GM04503 (cell line): ENCODE measurements around the gene DLX1.
"Not testable (repeated sequence)": the region's sequence is repeated elsewhere in the genome, so short reads cannot be mapped to it uniquely, and the experiment has no call there.

Source experiments
- DNase-seq: peaks from one replicate; pipeline ENCODE4 v3.0.0-alpha.2; 2012; ENCODE audit warnings: low read depth

Gene DLX1

GRCh38 chr2:172065111-172065510 lies 20.2 kb upstream of the DLX1 start:
- DNase-seq: no peak

DNA sequence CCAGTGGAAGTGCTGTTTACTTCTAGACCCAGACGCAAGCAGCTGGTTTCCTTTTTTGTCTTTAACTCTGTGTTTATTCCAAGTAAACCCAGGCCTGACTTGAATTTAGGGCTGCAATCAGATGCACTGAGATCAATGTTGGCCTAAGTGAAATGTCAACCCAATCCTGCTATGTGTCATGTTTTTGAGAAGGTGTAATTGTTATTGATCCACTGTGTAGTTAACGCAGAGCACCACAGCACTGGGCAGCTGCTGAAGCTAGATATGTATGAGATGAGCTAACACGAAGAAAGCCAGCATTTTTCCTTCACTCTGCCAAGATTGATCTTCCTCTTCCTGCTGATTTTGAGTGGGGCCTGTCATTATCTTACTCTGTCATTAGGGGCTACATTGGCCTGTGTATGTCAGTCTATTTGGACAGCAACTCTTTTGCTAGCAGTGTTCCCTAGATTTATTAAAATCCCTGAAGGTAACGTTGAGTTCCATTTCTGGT lies 18.9 kb upstream of the DLX1 start:
- no peak for DNase-seq

- DNase-seq: not testable (repeated sequence)
Measured at GRCh38 chr2:172067905-172068304, 17.4 kb upstream of the DLX1 start.

DNA sequence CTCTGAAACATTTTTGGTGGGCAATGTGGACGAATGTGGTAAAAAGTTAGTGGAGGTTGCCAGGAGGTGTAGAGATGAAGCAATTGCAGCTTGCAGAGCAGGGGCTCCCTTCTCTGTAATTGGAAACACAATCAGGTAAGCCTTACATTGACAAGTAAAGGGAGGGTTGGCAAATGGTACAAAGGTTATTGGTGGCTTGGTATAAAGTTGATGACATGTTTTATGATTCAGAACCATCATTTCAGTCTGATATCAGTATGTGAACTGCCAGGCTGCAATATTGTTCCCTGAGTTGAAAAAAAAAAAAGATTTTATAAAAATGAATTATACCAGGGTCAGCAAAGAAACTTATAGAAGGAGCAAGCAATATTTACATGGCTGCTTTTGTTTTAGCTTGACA lies 14.4 kb upstream of the DLX1 start:
- DNase-seq: no peak

GRCh38 chr2:172072303-172072702 lies 13.0 kb upstream of the DLX1 start:
- DNase-seq: no peak

DNA sequence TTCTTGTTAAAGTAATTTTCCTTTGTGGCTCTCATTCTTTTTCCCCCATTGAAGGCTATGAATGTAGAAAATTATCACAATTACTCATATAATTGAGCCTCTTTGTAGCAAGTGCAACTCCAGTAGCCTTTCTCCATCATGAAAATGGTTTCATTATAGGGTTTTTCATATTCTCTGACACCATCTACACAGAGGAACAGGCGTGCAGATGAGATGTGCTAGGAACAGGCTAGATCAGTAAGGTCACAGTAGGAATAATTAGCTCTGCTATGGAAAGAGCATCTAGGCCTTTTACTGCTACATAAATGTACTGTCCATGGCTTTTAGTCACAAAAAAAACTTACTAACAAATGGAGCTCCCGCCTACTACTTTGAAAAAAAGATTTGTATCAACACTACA lies 12.6 kb upstream of the DLX1 start:
- no peak for DNase-seq

GRCh38 chr2:172073518-172073917 lies 11.8 kb upstream of the DLX1 start:
- DNase-seq: no peak

DNA sequence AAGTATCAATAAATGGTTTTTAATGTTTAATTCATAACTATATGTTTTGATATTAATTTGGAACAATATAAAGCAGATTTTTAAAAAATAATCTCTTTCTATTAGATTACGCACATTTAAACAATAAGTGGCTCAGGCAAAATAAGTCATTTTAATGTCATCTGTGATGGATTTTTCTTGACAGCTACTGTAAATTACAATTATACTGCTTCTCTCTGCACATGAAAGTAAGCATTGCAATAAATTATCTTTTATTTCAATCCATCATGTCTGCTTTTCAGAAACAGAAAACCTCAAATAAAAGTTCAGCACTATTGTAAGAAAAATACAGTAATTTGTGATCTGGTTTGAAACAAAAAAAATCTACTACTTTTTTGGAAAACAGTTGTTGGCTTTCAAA lies 11.1 kb upstream of the DLX1 start:
- DNase-seq: no peak

DNA sequence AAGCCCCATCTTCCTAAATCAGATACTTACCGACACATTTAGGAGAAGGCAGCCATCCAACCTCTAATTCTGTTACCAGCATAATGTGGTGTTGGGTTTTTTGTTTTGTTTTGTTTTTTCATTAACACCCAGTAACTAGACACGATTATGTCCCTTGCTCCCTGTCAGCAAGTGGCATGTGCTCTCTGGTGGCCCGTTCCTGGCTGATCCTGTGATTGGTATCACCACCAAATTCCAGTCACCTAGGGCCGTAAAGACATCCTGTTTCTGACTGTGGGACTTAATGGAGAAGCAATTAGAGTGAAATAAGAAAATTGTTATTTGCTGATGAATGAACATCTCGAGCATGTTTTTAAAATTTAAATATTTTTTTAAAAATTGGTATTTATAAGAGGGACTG lies 5.9 kb upstream of the DLX1 start:
- no peak for DNase-seq

DNA sequence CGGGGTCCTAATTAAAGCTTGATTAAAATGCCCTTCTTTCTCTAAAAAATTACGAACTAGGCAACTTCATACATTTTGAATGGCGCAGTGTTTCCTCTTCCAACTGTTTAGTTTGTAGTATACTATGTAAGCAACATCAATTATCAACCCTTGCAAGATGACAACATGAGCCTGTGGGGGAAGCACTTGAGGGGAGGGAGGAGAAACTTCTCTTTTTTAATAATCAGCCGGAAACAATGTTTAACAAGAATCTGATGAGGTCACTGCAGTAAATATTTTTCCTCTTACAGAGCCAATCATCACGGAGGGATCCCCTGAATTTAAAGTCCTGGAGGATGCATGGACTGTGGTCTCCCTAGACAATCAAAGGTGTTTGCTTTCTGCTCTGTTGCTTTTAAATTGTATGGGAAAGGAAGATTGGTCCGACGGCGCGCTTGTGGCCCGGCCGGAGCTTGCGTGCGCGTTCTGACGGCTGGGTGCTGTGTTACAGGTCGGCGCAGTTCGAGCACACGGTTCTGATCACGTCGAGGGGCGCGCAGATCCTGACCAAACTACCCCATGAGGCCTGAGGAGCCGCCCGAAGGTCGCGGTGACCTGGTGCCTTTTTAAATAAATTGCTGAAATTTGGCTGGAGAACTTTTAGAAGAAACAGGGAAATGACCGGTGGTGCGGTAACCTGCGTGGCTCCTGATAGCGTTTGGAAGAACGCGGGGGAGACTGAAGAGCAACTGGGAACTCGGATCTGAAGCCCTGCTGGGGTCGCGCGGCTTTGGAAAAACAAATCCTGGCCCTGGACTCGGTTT lies 5.3 kb upstream of the DLX1 start:
- no peak for DNase-seq

- no peak for DNase-seq
Measured at GRCh38 chr2:172080641-172081220, 4.6 kb upstream of the DLX1 start.

GRCh38 chr2:172081221-172082022 lies 3.9 kb upstream of the DLX1 start:
- DNase-seq: no peak

DNA sequence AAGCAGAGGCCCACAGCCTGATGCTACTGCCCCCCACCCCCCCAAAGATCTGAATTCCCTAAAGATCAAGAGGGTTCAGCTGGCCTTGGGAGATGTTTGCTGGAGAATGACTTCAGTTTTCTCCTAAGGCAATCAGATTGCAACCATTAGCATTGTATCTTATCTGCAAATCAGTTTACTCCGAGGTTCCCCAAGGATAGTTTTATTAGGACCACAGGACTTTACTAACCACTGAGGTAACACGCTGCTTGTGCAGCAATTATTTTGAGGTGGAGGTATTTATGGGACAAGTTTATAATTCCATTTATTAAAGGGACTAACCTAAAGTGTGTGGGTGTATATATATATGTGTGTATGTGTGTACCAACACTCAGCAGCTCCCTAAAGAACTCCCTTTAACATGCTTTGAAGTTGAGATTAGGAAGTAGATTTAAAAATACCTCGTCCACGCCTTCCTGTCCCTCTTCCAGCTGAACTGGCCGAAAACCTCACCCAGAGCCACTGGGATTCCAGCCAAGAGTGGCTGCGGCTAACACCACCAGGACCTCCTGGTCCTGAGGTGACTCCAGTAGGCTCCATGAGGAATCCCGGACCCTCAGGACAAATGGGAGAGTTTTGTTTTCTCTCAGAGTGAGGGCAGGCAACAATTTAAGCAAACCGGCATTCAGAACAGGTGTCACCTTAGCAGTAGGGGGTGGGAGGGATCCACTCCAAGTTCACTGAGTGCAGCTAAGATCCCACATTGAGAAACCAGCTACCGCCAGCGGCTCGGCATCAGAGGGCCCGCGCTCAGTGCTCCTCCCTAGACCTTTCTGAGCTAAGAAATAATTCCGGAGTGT lies 3.0 kb upstream of the DLX1 start:
- DNase-seq: no peak

DNA sequence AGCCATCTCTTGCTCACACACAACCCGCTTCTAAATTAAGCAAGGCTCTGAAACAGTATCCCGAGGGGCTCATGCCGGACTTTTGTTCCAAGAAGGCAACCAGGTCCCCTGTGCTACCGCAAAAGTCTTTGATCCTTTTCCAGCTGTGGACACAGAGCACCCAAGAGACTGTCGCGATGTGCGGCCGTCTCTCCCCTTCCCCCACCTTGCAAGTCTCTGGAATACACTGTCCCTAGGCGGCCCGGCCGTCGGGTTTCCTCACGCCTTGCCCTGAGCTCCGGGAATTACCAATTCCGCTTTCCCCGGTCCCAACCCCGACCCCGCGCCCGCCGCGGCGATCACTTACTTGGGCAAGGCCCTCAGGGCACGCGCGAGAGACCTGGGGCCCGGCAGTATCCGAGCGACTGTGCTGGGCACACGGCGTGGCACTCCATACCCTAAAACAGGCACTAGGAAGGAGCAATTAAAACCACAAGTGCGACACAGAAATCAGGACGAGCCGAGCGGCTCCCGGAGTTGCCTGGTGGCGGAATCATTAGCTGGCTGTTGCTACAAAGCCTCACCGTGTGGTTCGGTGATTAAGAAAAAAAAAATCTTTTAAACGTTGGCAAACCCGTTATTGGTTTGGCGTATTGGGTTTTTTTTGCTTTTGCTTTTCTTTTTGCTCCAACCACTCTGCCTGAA lies 2.2 kb upstream of the DLX1 start:
- no peak for DNase-seq

GRCh38 chr2:172083628-172084394 lies 1.5 kb upstream of the DLX1 start:
- no peak for DNase-seq

- no peak for DNase-seq
Measured at GRCh38 chr2:172084395-172084644, 987 bp upstream of the DLX1 start.

DNA sequence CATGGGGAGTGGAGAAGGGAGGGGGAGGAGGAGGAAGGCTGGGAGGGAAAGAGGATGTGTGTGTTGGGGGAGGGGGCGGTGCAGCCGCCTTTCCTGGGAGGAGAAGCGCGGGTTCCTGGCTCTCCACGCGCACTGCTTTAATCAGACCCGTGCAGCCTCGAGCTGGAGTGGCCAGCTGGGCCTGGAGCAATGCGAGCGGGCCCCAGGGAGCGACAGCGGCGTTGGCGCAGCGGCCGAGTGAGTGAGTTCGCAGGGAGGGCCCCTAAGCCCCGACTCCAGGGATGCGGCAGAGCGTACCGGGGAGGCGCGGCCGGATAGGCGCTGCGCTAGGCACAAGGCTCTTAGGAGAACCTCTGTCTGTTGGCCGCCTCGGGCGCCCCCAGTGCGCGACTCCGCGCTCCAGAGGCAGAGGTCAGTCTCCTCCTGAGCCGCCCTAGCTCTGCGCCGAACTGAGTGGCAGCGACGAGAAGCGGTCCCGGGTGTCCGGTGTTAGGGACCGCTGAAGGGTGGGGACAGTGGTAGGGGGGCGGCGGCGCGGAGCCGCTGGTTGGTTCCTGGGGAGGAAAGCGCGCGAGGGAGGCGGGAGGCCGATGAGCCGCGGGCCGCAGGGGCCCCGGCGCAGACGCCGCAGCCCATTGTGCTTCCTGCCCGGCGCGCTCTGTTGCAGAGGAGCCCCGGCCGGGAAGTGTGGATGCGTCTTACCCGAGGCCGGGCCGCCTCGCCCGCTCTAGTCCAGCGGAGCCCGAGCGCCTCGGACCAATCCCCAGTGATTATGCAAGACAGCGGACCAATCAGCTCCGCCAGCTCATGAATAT lies 455 bp upstream of the DLX1 start:
- DNase-seq: peak; percentile 93

- no peak for DNase-seq
Measured at GRCh38 chr2:172086241-172087206, 1.2 kb downstream of the DLX1 start.
